Spleen (tissue), 11 donors: ENCODE results near the gene GUCY1A2. TPM values are rescaled to one million over a fixed set of nuclear protein-coding genes. Genes with fewer than 3 reads are reported as not detected.

Source experiments
- DNase-seq: peaks from one replicate; pipeline ENCODE4 v3.0.0-alpha.2; 2020
- H3K27ac ChIP-seq, 8 donors: fragments of 200-600 bp; sonication (generic) in 7 of 8; 1 replicate in 4 of 8; 2 replicates in 4 of 8; pipeline versions ENCODE4 v1.5.0 to v1.8.0; 2016 to 2021; ENCODE audit warnings: inconsistent platforms in 4 of 8, mild to moderate bottlenecking in 4 of 8, moderate library complexity in 1 of 8
- H3K27me3 ChIP-seq, 7 donors: fragments of 200-600 bp; sonication (generic) in 6 of 7; replicated peaks in 1 of 7; 1 replicate in 4 of 7; 2 replicates in 3 of 7; pipeline versions ENCODE4 v1.5.0 to v1.8.0; 2016 to 2021; ENCODE audit warnings: inconsistent platforms in 3 of 7, mild to moderate bottlenecking in 1 of 7
- H3K36me3 ChIP-seq, 6 donors: fragments of 200-600 bp; sonication (generic) in 5 of 6; 1 replicate in 4 of 6; 2 replicates in 2 of 6; pipeline versions ENCODE4 v1.5.0 to v1.8.0; 2016 to 2021; ENCODE audit warnings: inconsistent platforms in 2 of 6
- H3K4me1 ChIP-seq, 6 donors: fragments of 200-600 bp; sonication (generic) in 5 of 6; 1 replicate in 3 of 6; 2 replicates in 3 of 6; pipeline versions ENCODE4 v1.5.0 to v1.8.0; 2016 to 2021; ENCODE audit warnings: inconsistent platforms in 3 of 6
- H3K4me3 ChIP-seq, 8 donors: fragments of 200-600 bp; sonication (generic) in 7 of 8; 1 replicate in 4 of 8; 2 replicates in 4 of 8; pipeline versions ENCODE4 v1.5.0 to v1.8.0; 2016 to 2021; ENCODE audit warnings: inconsistent platforms in 4 of 8, mild to moderate bottlenecking in 4 of 8, moderate library complexity in 2 of 8
- H3K9me3 ChIP-seq, 8 donors: fragments of 200-600 bp; sonication (generic) in 7 of 8; 1 replicate in 4 of 8; 2 replicates in 4 of 8; pipeline versions ENCODE4 v1.5.0 to v1.8.0; 2016 to 2021; ENCODE audit warnings: inconsistent platforms in 4 of 8
- CTCF ChIP-seq, 11 experiments: fragments of 200-600 bp in 7 of 11; fragments of 450-650 bp in 4 of 11; sonication (generic) in 4 of 11; IDR thresholded peaks in 8 of 11; conservative IDR thresholded peaks in 3 of 11; 1 replicate in 7 of 11; 2 replicates in 4 of 11; pipeline versions ENCODE4 v1.4.0 to v1.8.0; 2016 to 2021; ENCODE audit warnings: antibody characterized with exemption in 11 of 11, inconsistent platforms in 4 of 11, mild to moderate bottlenecking in 1 of 11
- POLR2A ChIP-seq, 3 donors: fragments of 450-650 bp; IDR thresholded peaks; one replicate each; pipeline ENCODE4 v1.5.1; 2017; ENCODE audit warnings: antibody characterized with exemption in 3 of 3, mild to moderate bottlenecking in 1 of 3
- POLR2AphosphoS5 ChIP-seq, 3 donors: sonication (generic); formaldehyde crosslinking; IDR thresholded peaks; one replicate each; pipeline ENCODE4 v1.5.1; 2017; ENCODE audit warnings: antibody characterized with exemption in 3 of 3
- WGBS, 5 donors: extraction: QIAGEN DNeasy Blood & Tissue Kit in 3 of 5; methylation state at CpG; one replicate each; pipeline versions ENCODE4 v1.1.5 to v1.1.7; 2013 to 2018; 5-methylcytosine and 5-hydroxymethylcytosine counted together
- intact Hi-C: fragments of 100-400 bp; cut with DNase I; formaldehyde crosslinking; loops from one replicate; pipeline ENCODE4 v1.15.0; 2023; ENCODE audit warnings: low total_unique reads
- polyA plus RNA-seq, 3 donors: library from polyadenylated mRNA; stranded (reverse); fragments of 200-250 nt; gene quantifications; one replicate each; pipeline ENCODE4 v1.2.1, GENCODE V29; 2013
- total RNA-seq, 7 donors: library from RNA; depleted of rRNA in 3 of 7; stranded (reverse); fragments of >200 nt in 3 of 7; fragmentation: NEBNext Ultra II Directional in 4 of 7; extraction: Animal tissue kit (Norgen Biotek cat#: 25700) in 4 of 7; gene quantifications; one replicate each; pipeline versions ENCODE4 v1.1.0 to v1.2.1, GENCODE V29; 2016 to 2021
- donor health status: healthy with polysubstance abuse.
- donor health status: DM: no; HTN: no; CAD: no; lungs with moderate emphysema.
- donor health status: DM: no; HTN: no; CAD: no.
- donor health status: Bipolar disorder and iron deficiency.
- donor health status: healthy.
- donor health status: DM: no; HTN: no; CAD: no.
- donor health status: DM: yes; HTN: yes; CAD: no.

GUCY1A2 gene
- total and polyA plus RNA-seq, 10 donors: 0.32 to 64.0 (median 17.6) TPM

GRCh38 chr11:106989078-106989455, 29.2 kb downstream of the GUCY1A2 start:
- Histone ChIP-seq H3K27me3 (no peaks in the 10 kb centered on the region), H3K36me3 (no peaks in the 10 kb centered on the region), H3K27ac (peak overlapping the region in 7 of 8 donors; percentile 22 to 68 (median 40)), H3K4me3 (no peak overlapping the region), H3K4me1 (peaks cover 0 to 6% (median 0%) of the 10 kb centered on the region in 6 donors), H3K9me3 (no peaks in the 10 kb centered on the region)
- DNase-seq: no peak
- WGBS, 5 donors: 81 to 93% (median 87%) methylated on average over 1 of the region's 1 CpG
- TF ChIP-seq POLR2AphosphoS5 (IDR thresholded peaks at IDR 0.05) (no peak), POLR2A (IDR thresholded peaks at IDR 0.05) (no peak), CTCF (IDR thresholded peaks at IDR 0.05 in 8 of 11, conservative IDR thresholded peaks at IDR 0.05 in 3 of 11) (no peak)
- intact Hi-C loops: no loop called here

GRCh38 chr11:106988151-106989077, 29.9 kb downstream of the GUCY1A2 start:
- H3K36me3 ChIP-seq: no peaks in the 10 kb centered on the region
- H3K4me3 ChIP-seq: no peak overlapping the region
- peaks cover 0 to 6% (median 1%) of the 10 kb centered on the region in 6 donors for H3K4me1 ChIP-seq
- no peak for DNase-seq
- no peaks in the 10 kb centered on the region for H3K9me3 ChIP-seq
- H3K27ac ChIP-seq: peak overlapping the region in 7 of 8 donors; percentile 22 to 68 (median 42)
- H3K27me3 ChIP-seq: no peaks in the 10 kb centered on the region
- WGBS, 5 donors: 47 to 56% (median 52%) methylated on average over 2 of the region's 2 CpGs
- TF ChIP-seq POLR2A (IDR thresholded peaks at IDR 0.05) (no peak), POLR2AphosphoS5 (IDR thresholded peaks at IDR 0.05) (no peak), CTCF (IDR thresholded peaks at IDR 0.05 in 8 of 11, conservative IDR thresholded peaks at IDR 0.05 in 3 of 11) (no peak)
- intact Hi-C loops: no loop called here

DNA sequence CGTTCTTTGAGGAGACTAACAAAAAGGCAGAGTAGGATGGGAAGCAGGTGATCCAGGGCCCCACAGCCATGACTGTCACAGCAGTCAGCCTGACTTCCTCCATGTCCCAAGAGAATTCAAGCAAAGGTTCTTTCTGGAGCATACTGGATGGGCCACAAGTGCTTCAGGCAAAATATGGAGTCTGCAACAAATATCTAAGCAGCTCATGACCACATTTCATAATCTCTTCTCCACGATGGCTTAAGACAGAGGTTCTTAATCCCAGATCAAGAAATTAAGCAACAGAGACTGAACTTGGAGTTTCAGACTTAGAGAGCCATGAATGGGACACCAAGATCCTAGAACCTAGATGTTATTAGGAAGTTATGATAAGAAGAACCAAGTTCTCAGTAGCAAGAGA, 31.6 kb downstream of the GUCY1A2 start:
- Histone ChIP-seq H3K4me3 (no peak overlapping the region), H3K36me3 (no peaks in the 10 kb centered on the region), H3K27me3 (no peaks in the 10 kb centered on the region), H3K27ac (peak overlapping the region in 4 of 8 donors; percentile 16 to 68 (median 31)), H3K9me3 (no peaks in the 10 kb centered on the region), H3K4me1 (peaks cover 0 to 6% (median 1%) of the 10 kb centered on the region in 6 donors)
- no peak for DNase-seq
- 61 to 90% (median 76%) methylated on average over 2 of the region's 2 CpGs for WGBS, 5 donors
- intact Hi-C loops: no loop called here
- TF ChIP-seq CTCF (IDR thresholded peaks at IDR 0.05 in 8 of 11, conservative IDR thresholded peaks at IDR 0.05 in 3 of 11) (no peak), POLR2AphosphoS5 (IDR thresholded peaks at IDR 0.05) (no peak)

GRCh38 chr11:106986261-106986660, 32.0 kb downstream of the GUCY1A2 start:
- H3K27me3 ChIP-seq: no peaks in the 10 kb centered on the region
- no peak overlapping the region for H3K4me3 ChIP-seq
- no peak for DNase-seq
- H3K4me1 ChIP-seq: peaks cover 0 to 6% (median 1%) of the 10 kb centered on the region in 6 donors
- intact Hi-C loops: no loop called here
- H3K9me3 ChIP-seq: no peaks in the 10 kb centered on the region
- H3K36me3 ChIP-seq: no peaks in the 10 kb centered on the region
- WGBS, 5 donors: 81 to 93% (median 84%) methylated on average over 3 of the region's 3 CpGs
- TF ChIP-seq POLR2A (IDR thresholded peaks at IDR 0.05) (no peak), POLR2AphosphoS5 (IDR thresholded peaks at IDR 0.05) (no peak), CTCF (IDR thresholded peaks at IDR 0.05 in 8 of 11, conservative IDR thresholded peaks at IDR 0.05 in 3 of 11) (no peak)
- peak overlapping the region in 3 of 8 donors; percentile 16 to 38 (median 17) for H3K27ac ChIP-seq
